ENCODE data around the gene C2. TPM values are rescaled to one million over a fixed set of nuclear protein-coding genes. Genes with fewer than 3 reads are reported as not detected.

Gene C2
- total RNA-seq, 1 experiment from 2014 or later, result 0.66 TPM

- H3K14ac ChIP-seq (ENCODE audit: insufficient read depth, low read length), result peak overlapping the region; percentile 26; the same call in 1 of the 2 replicates
- H3K36me3 Mint-ChIP-seq (ENCODE audit: insufficient read depth in 1 of 3, low read depth in 3 of 3), result peaks cover 33 to 62% (median 56%) of the 10 kb centered on the region in 3 experiments; a peak in 6 of 7 replicates
- no peak overlapping the region for H4K8ac ChIP-seq (replicated peaks; ENCODE audit: insufficient read length, low read depth, low read length)
- H3K79me1 ChIP-seq (ENCODE audit: insufficient read depth, low read depth, low read length, poor library complexity, severe bottlenecking), result no peaks in the 10 kb centered on the region
- peak overlapping the region; percentile 59 for H3K9ac ChIP-seq (ENCODE audit: extremely low read depth, insufficient read length, low read length)
- H4K20me1 ChIP-seq (ENCODE audit: control insufficient read depth, insufficient read depth, insufficient read length), result no peaks in the 10 kb centered on the region
- H3K4me3 Mint-ChIP-seq, result peak overlapping the region; percentile 91 to 97
- TF ChIP-seq CTCF (conservative IDR thresholded peaks at IDR 0.05), result no peak
- no peak overlapping the region for H2BK20ac ChIP-seq (ENCODE audit: low read depth, low read length, poor library complexity, severe bottlenecking)
- no peaks in the 10 kb centered on the region; the same call in 1 of the 2 replicates for H3K27me3 Mint-ChIP-seq (ENCODE audit: low read depth)
- peaks cover 6% of the 10 kb centered on the region for H3K23me2 ChIP-seq (ENCODE audit: insufficient read length, low read depth, low read length, poor library complexity, severe bottlenecking)
- peak overlapping the region; percentile 78 for H3K18ac ChIP-seq (ENCODE audit: insufficient read length, low read depth, low read length)
- peak overlapping the region; percentile 16 for H3K27ac ChIP-seq (ENCODE audit: insufficient read length, low read depth, low read length)
- H3K56ac ChIP-seq (ENCODE audit: insufficient read length, low read depth, low read length), result no peak overlapping the region
- H2BK12ac ChIP-seq (ENCODE audit: insufficient read length, low read depth, low read length), result peak overlapping the region; percentile 18
- DNase-seq, result no peak
- H2AK5ac ChIP-seq (ENCODE audit: insufficient read length, low read length), result no peak overlapping the region
- no CpG with 5 or more reads among the region's 29 CpGs for WGBS (ENCODE audit: extremely low coverage, insufficient read length, low lambda C conversion rate)
- peaks cover 8 to 11% of the 10 kb centered on the region in 2 experiments for H3K4me1 Mint-ChIP-seq
- H4K5ac ChIP-seq (ENCODE audit: insufficient read length, low read depth, low read length), result peak overlapping the region; percentile 13
- H3K4me2 ChIP-seq (ENCODE audit: insufficient read depth, insufficient read length, low read length), result peak overlapping the region; percentile 94
- H3K79me2 ChIP-seq (ENCODE audit: insufficient read depth, low read length), result no peaks in the 10 kb centered on the region; the same call in 1 of the 2 replicates
- H3K27me3 ChIP-seq (ENCODE audit: insufficient read depth, low read length), result no peaks in the 10 kb centered on the region
- no peak overlapping the region for H2BK5ac ChIP-seq (ENCODE audit: insufficient read length, low read length)
- H3T11ph ChIP-seq (ENCODE audit: low read length), result no peak overlapping the region
- H3K9me3 ChIP-seq (ENCODE audit: control insufficient read depth, low read depth, low read length), result no peaks in the 10 kb centered on the region
- peaks cover 0 to 7% of the 10 kb centered on the region in 2 experiments; a peak in 2 of 5 replicates for H3K9me3 Mint-ChIP-seq
- no peak overlapping the region for H3K23ac ChIP-seq (ENCODE audit: insufficient read length, low read depth, low read length)
- H2BK120ac ChIP-seq (ENCODE audit: low read depth, low read length, poor library complexity, severe bottlenecking), result no peak overlapping the region
- peak overlapping the region; percentile 95 to 100 (median 100) for H3K27ac Mint-ChIP-seq
- 0 out of 2 replicates have a peak overlapping the region, but pooled peaks have one; percentile 3 for H3K4ac ChIP-seq (ENCODE audit: low read depth, low read length)
- peak overlapping the region; percentile 2 for H4K91ac ChIP-seq (ENCODE audit: insufficient read length, low read depth, low read length)
- H2BK15ac ChIP-seq (ENCODE audit: low read depth, low read length), result no peak overlapping the region
- H3K4me1 ChIP-seq (ENCODE audit: insufficient read depth, low read length), result peaks cover 3% of the 10 kb centered on the region; the same call in 1 of the 2 replicates
- no peak overlapping the region for H2AFZ ChIP-seq (ENCODE audit: low read length)
Measured at GRCh38 chr6:31971279-31971992, 43.9 kb downstream of the C2 start.

All from H9 (cell line).